Measurements from ENCODE around the gene RNPS1.

The RNPS1 gene

DNA sequence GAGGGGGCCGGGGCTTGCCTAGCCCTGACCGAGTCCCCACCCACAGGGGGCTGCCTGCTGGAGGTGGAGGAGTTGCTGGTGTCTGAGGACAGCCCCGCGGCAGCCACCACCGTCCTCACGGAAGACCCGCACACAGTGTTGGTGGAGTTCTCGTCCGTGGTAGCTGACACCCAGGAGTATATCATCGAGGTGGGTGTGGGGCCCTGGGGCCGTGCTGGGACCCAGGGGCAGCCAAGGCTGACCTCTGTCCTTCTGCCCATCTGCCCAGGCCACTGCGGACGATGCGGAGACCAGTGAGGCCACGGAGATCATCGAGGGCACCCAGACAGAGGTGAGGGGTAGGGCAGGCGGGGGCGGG, 33.1 kb downstream of the RNPS1 start:
- no peaks in the 10 kb centered on the region for H3K9me3 ChIP-seq (ENCODE audit: insufficient read depth, low read length, severe bottlenecking)
- H3K9ac ChIP-seq (ENCODE audit: low read depth, low read length), result no peak overlapping the region
- H4K20me1 ChIP-seq (ENCODE audit: insufficient read depth, low read length), result peaks cover 47% of the 10 kb centered on the region
- H3K27me3 ChIP-seq (ENCODE audit: insufficient read depth, low read length, poor library complexity), result no peaks in the 10 kb centered on the region
- H3K4me3 ChIP-seq (ENCODE audit: low read depth in 1 of 2, low read length in 2 of 2), result no peak overlapping the region
- H3K36me3 ChIP-seq (ENCODE audit: insufficient read depth, low read length), result peaks cover 87% of the 10 kb centered on the region
- DNase-seq, result no peak
- H3K4me1 ChIP-seq (ENCODE audit: insufficient read depth, low read length), result no peaks in the 10 kb centered on the region
- ATAC-seq (ENCODE audit: insufficient read depth, low read depth), result no peak
- H3K4me2 ChIP-seq (ENCODE audit: insufficient read depth, low read length), result no peak overlapping the region
- H2AFZ ChIP-seq (ENCODE audit: low read depth, low read length), result no peak overlapping the region
- H3K79me2 ChIP-seq (ENCODE audit: insufficient read depth, low read length), result 0 out of 2 replicates have a peak, but pooled peaks cover 1% of the 10 kb centered on the region
- TF ChIP-seq, protein P1, sequence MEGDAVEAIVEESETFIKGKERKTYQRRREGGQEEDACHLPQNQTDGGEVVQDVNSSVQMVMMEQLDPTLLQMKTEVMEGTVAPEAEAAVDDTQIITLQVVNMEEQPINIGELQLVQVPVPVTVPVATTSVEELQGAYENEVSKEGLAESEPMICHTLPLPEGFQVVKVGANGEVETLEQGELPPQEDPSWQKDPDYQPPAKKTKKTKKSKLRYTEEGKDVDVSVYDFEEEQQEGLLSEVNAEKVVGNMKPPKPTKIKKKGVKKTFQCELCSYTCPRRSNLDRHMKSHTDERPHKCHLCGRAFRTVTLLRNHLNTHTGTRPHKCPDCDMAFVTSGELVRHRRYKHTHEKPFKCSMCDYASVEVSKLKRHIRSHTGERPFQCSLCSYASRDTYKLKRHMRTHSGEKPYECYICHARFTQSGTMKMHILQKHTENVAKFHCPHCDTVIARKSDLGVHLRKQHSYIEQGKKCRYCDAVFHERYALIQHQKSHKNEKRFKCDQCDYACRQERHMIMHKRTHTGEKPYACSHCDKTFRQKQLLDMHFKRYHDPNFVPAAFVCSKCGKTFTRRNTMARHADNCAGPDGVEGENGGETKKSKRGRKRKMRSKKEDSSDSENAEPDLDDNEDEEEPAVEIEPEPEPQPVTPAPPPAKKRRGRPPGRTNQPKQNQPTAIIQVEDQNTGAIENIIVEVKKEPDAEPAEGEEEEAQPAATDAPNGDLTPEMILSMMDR (IDR thresholded peaks at IDR 0.05; ENCODE audit: borderline replicate concordance, extremely low read depth, low read length, poor library complexity, severe bottlenecking), result no peak
- TF ChIP-seq EZH2 (IDR thresholded peaks at IDR 0.05; ENCODE audit: borderline replicate concordance, low read depth, low read length, severe bottlenecking), result no peak
- H3K27ac ChIP-seq (ENCODE audit: low read length), result no peak overlapping the region

DNA sequence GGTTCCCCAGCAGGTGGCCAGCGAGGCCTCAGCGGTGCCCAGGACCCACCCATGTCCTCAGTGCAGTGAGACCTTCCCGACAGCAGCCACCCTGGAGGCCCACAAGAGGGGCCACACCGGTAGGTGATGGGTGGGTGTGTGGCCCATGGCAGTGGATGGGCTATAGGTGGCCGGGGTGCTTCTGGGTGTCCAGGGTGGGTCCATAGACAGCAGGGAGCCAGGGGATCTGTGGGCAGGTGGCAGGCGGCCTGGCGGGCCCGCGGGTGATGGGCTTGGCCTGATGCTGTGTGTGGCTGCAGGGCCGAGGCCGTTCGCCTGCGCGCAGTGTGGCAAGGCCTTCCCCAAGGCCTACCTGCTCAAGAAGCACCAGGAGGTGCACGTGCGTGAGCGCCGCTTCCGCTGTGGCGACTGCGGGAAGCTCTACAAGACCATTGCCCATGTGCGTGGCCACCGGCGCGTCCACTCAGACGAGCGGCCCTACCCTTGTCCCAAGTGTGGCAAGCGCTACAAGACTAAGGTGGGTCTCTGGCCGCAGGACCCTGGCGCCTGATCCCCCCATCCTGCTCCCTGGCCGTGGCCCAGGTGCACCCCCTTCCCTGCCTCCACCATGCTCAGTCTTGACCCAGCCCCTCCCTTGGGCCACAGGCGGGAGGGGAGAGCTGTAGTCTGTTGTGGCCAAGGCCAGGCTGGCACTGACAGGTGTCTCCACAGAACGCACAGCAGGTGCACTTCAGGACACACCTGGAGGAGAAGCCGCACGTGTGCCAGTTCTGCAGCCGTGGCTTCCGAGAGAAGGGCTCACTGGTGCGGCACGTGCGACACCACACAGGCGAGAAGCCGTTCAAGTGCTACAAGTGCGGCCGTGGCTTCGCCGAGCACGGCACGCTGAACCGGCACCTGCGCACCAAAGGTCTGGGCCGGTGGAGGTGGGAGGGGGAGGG, 33.8 kb downstream of the RNPS1 start:
- no peak for TF ChIP-seq EZH2 (IDR thresholded peaks at IDR 0.05; ENCODE audit: borderline replicate concordance, low read depth, low read length, severe bottlenecking)
- TF ChIP-seq, protein P1 (IDR thresholded peaks at IDR 0.05; ENCODE audit: borderline replicate concordance, extremely low read depth, low read length, poor library complexity, severe bottlenecking), result no peak
- no peak overlapping the region for H3K27ac ChIP-seq (ENCODE audit: low read length)
- no peak for DNase-seq
- no peak overlapping the region for H2AFZ ChIP-seq (ENCODE audit: low read depth, low read length)
- H3K9ac ChIP-seq (ENCODE audit: low read depth, low read length), result no peak overlapping the region
- H3K4me2 ChIP-seq (ENCODE audit: insufficient read depth, low read length), result no peak overlapping the region
- peaks cover 88% of the 10 kb centered on the region for H3K36me3 ChIP-seq (ENCODE audit: insufficient read depth, low read length)
- H4K20me1 ChIP-seq (ENCODE audit: insufficient read depth, low read length), result peaks cover 53% of the 10 kb centered on the region
- 0 out of 2 replicates have a peak, but pooled peaks cover 8% of the 10 kb centered on the region for H3K79me2 ChIP-seq (ENCODE audit: insufficient read depth, low read length)
- no peaks in the 10 kb centered on the region for H3K4me1 ChIP-seq (ENCODE audit: insufficient read depth, low read length)
- no peaks in the 10 kb centered on the region for H3K27me3 ChIP-seq (ENCODE audit: insufficient read depth, low read length, poor library complexity)
- H3K4me3 ChIP-seq (ENCODE audit: low read depth in 1 of 2, low read length in 2 of 2), result no peak overlapping the region
- ATAC-seq (ENCODE audit: insufficient read depth, low read depth), result no peak
- H3K9me3 ChIP-seq (ENCODE audit: insufficient read depth, low read length, severe bottlenecking), result no peaks in the 10 kb centered on the region

DNA sequence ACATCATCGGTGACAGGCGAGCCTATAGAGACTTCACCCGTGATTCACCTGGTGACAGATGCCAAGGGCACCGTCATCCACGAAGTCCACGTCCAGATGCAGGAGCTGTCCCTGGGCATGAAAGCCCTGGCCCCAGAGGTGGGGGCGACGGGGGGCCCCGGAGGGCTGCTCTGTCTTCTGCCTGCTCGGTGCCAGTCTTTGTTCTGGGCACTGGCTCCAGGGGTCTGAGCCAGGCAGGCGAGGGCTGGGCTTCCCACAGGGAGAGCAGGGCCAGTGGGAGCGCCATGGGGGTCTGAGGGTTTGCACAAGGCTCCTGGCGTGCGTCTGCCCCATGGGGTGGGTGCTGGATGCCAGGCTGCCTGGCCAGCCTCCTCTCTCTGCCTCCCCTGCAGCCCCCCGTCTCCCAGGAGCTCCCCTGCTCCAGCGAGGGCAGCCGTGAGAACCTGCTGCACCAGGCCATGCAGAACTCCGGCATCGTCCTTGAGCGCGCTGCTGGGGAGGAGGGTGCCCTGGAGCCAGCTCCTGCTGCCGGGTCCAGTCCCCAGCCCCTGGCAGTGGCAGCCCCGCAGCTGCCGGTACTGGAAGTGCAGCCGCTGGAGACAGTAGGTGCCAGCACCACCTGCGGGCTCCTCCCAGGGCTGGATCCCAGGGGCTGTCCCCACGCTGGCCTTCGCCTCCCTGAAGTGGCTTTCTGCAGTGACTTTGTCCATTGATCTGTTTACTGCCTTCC, 34.7 kb downstream of the RNPS1 start:
- TF ChIP-seq, protein P1 (IDR thresholded peaks at IDR 0.05; ENCODE audit: borderline replicate concordance, extremely low read depth, low read length, poor library complexity, severe bottlenecking), result no peak
- no peak for TF ChIP-seq EZH2 (IDR thresholded peaks at IDR 0.05; ENCODE audit: borderline replicate concordance, low read depth, low read length, severe bottlenecking)
- H2AFZ ChIP-seq (ENCODE audit: low read depth, low read length), result no peak overlapping the region
- H3K79me2 ChIP-seq (ENCODE audit: insufficient read depth, low read length), result peaks cover 16% of the 10 kb centered on the region
- peaks cover 59% of the 10 kb centered on the region for H4K20me1 ChIP-seq (ENCODE audit: insufficient read depth, low read length)
- H3K27me3 ChIP-seq (ENCODE audit: insufficient read depth, low read length, poor library complexity), result no peaks in the 10 kb centered on the region
- no peak overlapping the region for H3K4me2 ChIP-seq (ENCODE audit: insufficient read depth, low read length)
- H3K9me3 ChIP-seq (ENCODE audit: insufficient read depth, low read length, severe bottlenecking), result no peaks in the 10 kb centered on the region
- DNase-seq, result no peak
- no peak overlapping the region for H3K9ac ChIP-seq (ENCODE audit: low read depth, low read length)
- H3K27ac ChIP-seq (ENCODE audit: low read length), result no peak overlapping the region
- H3K4me3 ChIP-seq (ENCODE audit: low read depth in 1 of 2, low read length in 2 of 2), result no peak overlapping the region
- H3K36me3 ChIP-seq (ENCODE audit: insufficient read depth, low read length), result peaks cover 92% of the 10 kb centered on the region
- no peak for ATAC-seq (ENCODE audit: insufficient read depth, low read depth)
- no peaks in the 10 kb centered on the region for H3K4me1 ChIP-seq (ENCODE audit: insufficient read depth, low read length)

Measured in DND-41 (cell line).